HG03432 (cell line): ENCODE results near the gene MED13L.
"Not testable (repeated sequence)": the region's sequence is repeated elsewhere in the genome, so short reads cannot be mapped to it uniquely, and the experiment has no call there.

Experiments used
- ATAC-seq: cut with Tn5 transposase; IDR thresholded peaks from one replicate; pipeline ENCODE4 v1.9.1; 2021; ENCODE audit warnings: mild to moderate bottlenecking, moderate library complexity; ENCODE audit not compliant: unreplicated experiment

The MED13L gene

DNA sequence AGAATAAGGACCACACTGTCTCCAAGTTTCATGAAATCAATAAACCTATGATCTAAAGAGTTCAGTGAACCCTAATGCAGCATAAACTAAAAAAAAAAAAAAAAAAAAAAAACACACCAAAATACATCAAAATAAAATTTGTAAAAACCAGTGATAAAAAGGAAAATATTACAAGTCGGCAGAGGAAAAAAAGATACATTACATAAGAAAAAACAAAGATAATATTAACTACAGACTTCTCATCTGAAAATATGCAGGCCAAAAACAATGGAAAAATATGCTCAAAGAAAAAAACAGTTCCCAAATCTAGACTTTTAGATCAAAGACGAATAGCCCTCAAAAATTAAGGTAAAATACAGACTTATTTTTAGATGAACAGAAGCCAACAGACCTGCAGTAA is 27.6 kb downstream of the MED13L start:
- ATAC-seq: no peak

GRCh38 chr12:116248930-116249329 is 28.6 kb downstream of the MED13L start:
- no peak for ATAC-seq

- no peak for ATAC-seq
These were observed 29.1 kb downstream of the MED13L start for GRCh38 chr12:116248433-116248832.

- no peak for ATAC-seq
These were observed 30.1 kb downstream of the MED13L start for GRCh38 chr12:116247377-116247776.

GRCh38 chr12:116246490-116247179 is 30.9 kb downstream of the MED13L start:
- ATAC-seq: no peak

- no peak for ATAC-seq
These were observed 32.3 kb downstream of the MED13L start for GRCh38 chr12:116245189-116245588.

- no peak for ATAC-seq
These were observed 32.9 kb downstream of the MED13L start for GRCh38 chr12:116244474-116245090.

DNA sequence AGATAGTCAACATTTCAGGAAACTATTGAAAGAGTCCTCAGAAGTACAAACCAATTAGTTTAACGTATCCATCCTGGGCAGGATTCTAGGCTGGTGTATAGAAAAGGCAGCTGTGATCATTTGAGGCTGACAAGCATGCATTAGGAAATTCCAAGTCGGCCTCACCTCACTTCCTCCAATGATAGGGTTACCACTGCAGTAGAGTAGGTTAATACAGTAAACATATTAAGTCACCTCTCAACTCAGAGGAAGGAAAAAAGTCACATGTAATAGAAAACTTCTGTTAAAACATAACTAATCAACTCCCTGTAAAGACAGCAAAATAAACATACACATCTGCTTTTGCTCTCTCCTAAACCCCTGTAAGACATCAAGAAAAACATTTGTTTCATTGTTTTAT is 33.5 kb downstream of the MED13L start:
- no peak for ATAC-seq

DNA sequence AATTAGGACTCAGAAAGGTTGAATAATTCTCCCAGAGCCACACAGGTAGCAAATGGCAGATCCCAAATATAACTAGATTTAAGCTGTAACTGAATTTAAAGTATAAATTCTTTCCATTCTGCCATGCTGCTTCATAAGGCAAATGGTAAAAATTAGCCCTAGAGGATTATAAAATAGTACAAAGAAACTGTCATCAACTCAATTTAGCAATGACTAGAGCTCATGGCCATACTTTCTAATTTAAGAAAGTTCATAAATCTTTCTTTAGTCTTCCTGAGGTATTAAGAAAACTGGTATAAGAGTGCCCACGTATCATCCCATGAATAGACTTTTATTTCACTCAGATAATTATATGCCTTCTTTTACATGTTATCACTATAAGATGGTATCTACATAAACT is 34.8 kb downstream of the MED13L start:
- ATAC-seq: no peak

DNA sequence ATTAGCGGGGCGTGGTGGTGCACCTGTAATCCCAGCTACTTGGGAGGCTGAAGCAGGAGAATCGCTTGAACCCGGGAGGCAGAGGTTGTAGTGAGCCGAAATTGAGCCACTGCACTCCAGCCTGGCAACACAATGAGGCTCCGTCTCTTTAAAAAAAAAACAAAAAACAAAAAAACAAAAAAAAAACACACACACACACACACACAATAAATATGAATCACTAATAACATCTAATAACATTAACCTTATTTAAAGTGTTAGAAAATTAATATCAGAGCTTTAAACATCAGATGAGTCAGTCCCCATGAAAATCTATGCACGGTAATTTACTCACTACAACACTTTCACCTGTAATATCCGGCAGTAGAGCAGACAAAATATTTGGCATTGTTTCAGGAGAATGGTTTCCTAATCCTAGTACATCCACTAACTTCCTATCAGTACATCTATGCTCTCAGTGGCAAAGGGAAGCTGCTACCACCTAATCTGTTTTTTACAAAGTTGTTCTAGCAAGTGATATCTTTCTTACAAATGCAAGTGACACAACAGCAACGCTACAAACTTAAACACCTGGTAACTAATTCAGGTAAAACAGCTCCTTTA is 36.2 kb downstream of the MED13L start:
- ATAC-seq: no peak

DNA sequence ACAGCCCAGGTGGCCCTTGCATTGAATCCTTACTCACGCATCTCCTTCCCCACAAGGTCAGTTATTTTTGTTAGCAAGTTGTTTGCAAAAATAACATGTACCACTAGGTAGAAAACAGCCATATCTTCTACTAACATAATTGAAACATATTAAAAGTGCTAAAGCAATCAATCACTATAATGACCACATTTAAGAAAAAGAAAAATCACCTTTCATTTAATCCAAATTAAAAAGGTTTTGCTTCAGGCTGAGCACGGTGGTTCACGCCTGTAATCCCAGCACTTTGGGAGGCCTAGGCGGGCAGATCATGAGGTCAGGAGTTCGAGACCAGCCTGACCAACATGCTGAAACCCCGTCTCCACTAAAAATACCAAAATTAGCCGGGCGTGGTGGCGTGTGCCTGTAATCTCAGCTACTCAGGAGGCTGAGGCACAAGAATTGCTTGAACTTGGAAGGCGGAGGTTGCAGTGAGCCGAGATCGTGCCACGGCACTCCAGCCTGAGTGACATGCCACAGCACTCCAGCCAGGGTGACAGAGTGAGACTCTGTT is 38.8 kb downstream of the MED13L start:
- not testable (repeated sequence) for ATAC-seq

DNA sequence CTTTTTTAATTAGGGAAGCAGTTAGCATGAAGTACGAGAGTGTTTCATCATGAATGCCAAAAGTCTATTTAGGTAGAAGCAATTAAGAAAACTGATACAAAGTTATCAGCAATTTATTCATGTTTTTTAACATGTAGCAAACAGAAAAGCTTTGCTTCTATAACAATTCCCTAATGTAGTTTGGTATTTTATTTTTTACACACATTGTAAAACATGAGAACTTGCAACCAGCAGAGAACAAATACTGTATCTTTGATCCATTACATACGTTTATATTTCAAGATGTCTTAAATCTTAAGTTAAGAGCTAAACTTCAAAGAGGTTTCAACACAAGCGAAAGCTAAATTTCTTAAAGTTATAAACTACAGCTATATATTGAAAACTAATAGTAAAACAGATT is 39.3 kb downstream of the MED13L start:
- no peak for ATAC-seq

GRCh38 chr12:116236976-116237375 is 40.5 kb downstream of the MED13L start:
- no peak for ATAC-seq

DNA sequence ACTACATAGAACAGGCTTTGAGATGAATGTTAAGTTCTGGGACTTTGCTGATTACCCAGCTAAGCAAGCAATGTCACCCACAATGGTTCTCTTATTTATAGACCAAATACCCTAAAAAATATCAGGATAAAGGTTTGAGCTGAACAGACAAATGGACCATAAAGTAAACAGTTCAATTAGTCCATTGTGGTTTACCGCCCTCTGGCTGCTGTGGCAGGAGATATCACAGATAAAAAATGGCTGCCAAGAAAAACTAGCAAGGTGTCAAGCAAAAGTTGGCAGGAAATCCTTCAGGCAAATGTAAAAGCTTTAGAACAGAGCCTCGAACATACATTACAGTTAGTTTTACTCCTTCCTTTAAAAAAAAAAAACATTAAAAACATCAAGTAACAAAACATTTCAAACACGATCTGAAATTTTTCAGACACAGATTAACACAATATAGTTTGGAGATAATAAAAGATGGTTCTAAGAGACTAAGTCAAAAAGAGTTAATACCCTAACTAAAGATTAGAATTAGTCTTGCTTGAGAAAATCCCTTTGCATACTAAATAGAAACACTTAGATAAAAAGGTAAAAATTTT is 41.3 kb downstream of the MED13L start:
- ATAC-seq: peak; percentile 57

DNA sequence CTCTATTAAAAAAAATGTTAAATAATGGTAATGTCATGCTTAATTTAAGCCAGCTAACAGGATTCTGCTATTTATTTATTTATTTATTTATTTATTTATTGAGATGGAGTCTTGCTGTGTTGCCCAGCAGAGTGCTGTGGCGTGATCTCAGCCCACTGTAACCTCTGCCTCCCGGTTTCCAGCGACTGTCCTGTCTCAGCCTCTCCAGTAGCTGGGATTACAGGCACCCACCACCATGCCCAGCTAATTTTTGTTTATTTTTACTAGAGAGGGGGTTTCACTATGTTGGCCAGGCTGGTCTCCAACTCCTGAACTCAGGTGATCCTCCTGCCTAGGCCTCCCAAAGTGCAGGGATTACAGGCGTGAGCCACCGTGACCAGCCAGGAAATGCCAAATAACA is 43.3 kb downstream of the MED13L start:
- not testable (repeated sequence) for ATAC-seq

DNA sequence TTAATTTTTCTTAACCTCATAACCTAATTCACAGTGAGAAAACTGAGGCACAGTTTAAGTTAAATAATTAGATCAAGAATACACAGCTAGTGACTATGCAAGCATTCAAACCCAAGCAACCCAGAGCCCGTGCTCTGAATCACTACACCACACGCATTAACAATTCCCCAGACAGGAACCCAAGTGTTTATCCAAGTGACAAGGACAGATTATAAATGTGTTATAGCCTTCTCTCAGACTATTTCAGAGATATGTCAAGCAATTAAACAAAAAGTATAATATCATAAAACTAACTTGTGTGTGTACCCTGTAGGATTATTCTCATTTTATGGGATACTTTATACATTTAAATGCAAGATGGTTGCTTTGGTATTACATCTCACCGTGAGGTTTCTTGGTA is 43.8 kb downstream of the MED13L start:
- no peak for ATAC-seq

DNA sequence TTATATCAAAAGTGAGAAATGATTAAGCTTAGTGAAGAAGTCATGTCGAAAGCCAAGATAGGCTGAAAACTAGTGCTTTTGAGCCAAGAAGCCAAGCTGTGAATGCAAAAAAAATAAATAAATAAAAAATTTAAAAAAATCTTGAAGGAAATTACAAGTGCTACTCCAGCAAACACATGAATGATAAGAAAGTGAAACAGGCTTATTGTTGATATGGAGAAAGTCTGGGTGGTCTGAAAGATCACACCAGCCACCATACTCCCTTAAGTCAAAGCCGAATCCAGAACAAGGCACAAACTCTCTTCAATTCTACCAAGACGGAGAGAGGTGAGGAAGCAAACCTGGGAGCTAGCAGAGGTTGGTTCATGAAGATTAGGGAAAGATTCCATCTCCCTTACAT is 49.7 kb downstream of the MED13L start:
- no peak for ATAC-seq

DNA sequence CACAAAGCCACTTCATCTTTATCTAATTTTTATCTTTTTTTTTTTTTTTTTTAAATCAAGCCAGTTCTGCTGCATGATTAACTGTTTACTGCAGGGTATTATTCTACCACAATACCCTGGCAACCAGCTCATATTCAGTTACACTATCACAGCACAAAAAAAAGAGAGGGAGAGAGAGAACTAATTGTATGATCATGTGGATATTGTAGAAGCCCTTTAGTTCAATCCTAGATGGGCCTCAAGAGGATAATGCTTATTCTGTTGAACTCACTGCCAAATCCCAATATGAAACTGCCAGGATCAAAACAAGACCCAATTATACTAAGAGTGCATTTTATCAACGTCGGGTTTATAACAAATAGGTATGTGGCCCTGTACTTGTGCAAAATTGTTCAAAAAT is 51.5 kb downstream of the MED13L start:
- ATAC-seq: no peak

GRCh38 chr12:116222358-116222757 is 55.1 kb downstream of the MED13L start:
- ATAC-seq: no peak

DNA sequence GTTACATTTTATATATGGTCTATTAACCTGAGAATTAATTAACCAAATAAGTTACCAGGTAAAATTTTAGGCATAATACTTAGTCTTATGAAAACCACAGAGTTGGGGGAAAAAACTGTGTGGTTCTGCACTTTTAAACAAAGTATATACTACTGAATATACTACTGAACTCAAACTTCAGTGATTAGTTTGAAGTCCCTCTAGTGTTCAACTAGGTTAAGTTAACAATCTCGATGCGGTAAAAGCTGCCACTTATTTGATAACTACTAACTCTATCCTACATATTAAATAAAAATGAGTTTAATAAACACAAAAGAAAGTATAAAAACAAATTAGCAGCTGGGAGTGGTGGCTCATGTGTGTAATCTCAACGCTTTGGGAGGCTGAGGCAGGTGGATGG is 56.7 kb downstream of the MED13L start:
- ATAC-seq: no peak

- no peak for ATAC-seq
These were observed 60.3 kb downstream of the MED13L start for GRCh38 chr12:116217045-116217735.
